ENCODE results near the gene PAQR3.

DNA sequence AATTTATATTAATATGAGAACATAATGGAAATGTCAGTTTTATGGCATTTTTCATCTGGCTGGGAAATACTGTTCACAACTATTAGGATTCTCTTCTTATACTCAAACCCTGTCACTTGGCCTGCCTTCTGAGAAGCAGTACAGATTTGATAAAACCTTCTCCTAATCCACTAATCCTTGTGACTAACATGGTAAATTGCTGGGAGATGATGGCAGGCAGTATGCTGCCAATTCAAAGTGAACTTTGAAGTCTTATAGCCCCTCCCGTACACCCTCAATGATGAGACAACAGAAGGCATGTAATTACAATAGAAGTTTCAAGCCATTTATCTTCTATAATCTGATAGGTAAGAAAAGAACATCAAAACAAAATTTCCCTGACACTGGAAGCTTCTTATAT is 36.9 kb downstream of the PAQR3 start:
- TF ChIP-seq REST (IDR thresholded peaks at IDR 0.05; ENCODE audit: insufficient read depth in 1 of 2, low read depth in 2 of 2, low read length in 1 of 2) = no peak
- no peak for TF ChIP-seq CTCF (IDR thresholded peaks at IDR 0.05)
- TF ChIP-seq POLR2AphosphoS5 (IDR thresholded peaks at IDR 0.05; ENCODE audit: low read depth, low read length) = no peak
- TF ChIP-seq SIN3A (IDR thresholded peaks at IDR 0.05; ENCODE audit: borderline replicate concordance, insufficient read depth, low read depth, low read length) = no peak
- no peak for TF ChIP-seq TCF7L2 (IDR thresholded peaks at IDR 0.05; ENCODE audit: low read depth, low read length)
